Activated CD4-positive, CD25-positive, alpha-beta regulatory T cell (primary cell): ENCODE results near the gene GIMAP8.
"Not testable (repeated sequence)": the region's sequence is repeated elsewhere in the genome, so short reads cannot be mapped to it uniquely, and the experiment has no call there.

Experiments used
- DNase-seq, 4 experiments: peaks; one replicate each; lab custom pipeline; 2025; lab: John Stamatoyannopoulos, UW

Gene GIMAP8

GRCh38 chr7:150464962-150465361, 14.5 kb downstream of the GIMAP8 start:
- no peak for DNase-seq

- DNase-seq = no peak
These were observed 15.0 kb downstream of the GIMAP8 start for GRCh38 chr7:150465414-150465813.

- no peak for DNase-seq
These were observed 16.0 kb downstream of the GIMAP8 start for GRCh38 chr7:150466477-150466876.

- DNase-seq = no peak
These were observed 17.8 kb downstream of the GIMAP8 start for GRCh38 chr7:150468241-150468640.

GRCh38 chr7:150471886-150472285, 21.5 kb downstream of the GIMAP8 start:
- no peak for DNase-seq

GRCh38 chr7:150473902-150474301, 23.5 kb downstream of the GIMAP8 start:
- DNase-seq = no peak

GRCh38 chr7:150476285-150476684, 25.9 kb downstream of the GIMAP8 start:
- DNase-seq = no peak

- DNase-seq = no peak
These were observed 26.6 kb downstream of the GIMAP8 start for GRCh38 chr7:150476819-150477631.

GRCh38 chr7:150479023-150479716, 28.7 kb downstream of the GIMAP8 start:
- no peak for DNase-seq

GRCh38 chr7:150481186-150481920, 30.9 kb downstream of the GIMAP8 start:
- no peak for DNase-seq

- no peak for DNase-seq
These were observed 31.5 kb downstream of the GIMAP8 start for GRCh38 chr7:150481922-150482321.

- DNase-seq = not testable (repeated sequence)
These were observed 33.1 kb downstream of the GIMAP8 start for GRCh38 chr7:150483514-150483913.

- not testable (repeated sequence) for DNase-seq
These were observed 33.6 kb downstream of the GIMAP8 start for GRCh38 chr7:150484071-150484470.

GRCh38 chr7:150487625-150488024, 37.2 kb downstream of the GIMAP8 start:
- DNase-seq = no peak

GRCh38 chr7:150489782-150490181, 39.4 kb downstream of the GIMAP8 start:
- no peak for DNase-seq

GRCh38 chr7:150493442-150493841, 43.0 kb downstream of the GIMAP8 start:
- DNase-seq = not testable (repeated sequence)

GRCh38 chr7:150502519-150502918, 52.1 kb downstream of the GIMAP8 start:
- no peak for DNase-seq

GRCh38 chr7:150503155-150503554, 52.7 kb downstream of the GIMAP8 start:
- DNase-seq = no peak

GRCh38 chr7:150503581-150503980, 53.2 kb downstream of the GIMAP8 start:
- DNase-seq = no peak

GRCh38 chr7:150507947-150508602, 57.6 kb downstream of the GIMAP8 start:
- no peak for DNase-seq

GRCh38 chr7:150511048-150511447, 60.6 kb downstream of the GIMAP8 start:
- no peak for DNase-seq

- DNase-seq = no peak
These were observed 63.3 kb downstream of the GIMAP8 start for GRCh38 chr7:150513758-150514157.
